Stimulated activated CD4-positive, alpha-beta T cell treated with anti-CD3 and anti-CD28 coated beads, Interleukin-12 subunit alpha, Interleukin-12 subunit beta, amount 100 ng/mL, for 48 hours (primary cell): ENCODE data around the gene MARK4.
"Not testable (repeated sequence)": the region's sequence is repeated elsewhere in the genome, so short reads cannot be mapped to it uniquely, and the experiment has no call there.

Source experiments
- DNase-seq, 3 donors: peaks; one replicate each; pipeline ENCODE4 v3.0.0-alpha.2; 2020; ENCODE audit warnings: low read depth in 2 of 3, low spot score in 1 of 3

Gene MARK4

DNA sequence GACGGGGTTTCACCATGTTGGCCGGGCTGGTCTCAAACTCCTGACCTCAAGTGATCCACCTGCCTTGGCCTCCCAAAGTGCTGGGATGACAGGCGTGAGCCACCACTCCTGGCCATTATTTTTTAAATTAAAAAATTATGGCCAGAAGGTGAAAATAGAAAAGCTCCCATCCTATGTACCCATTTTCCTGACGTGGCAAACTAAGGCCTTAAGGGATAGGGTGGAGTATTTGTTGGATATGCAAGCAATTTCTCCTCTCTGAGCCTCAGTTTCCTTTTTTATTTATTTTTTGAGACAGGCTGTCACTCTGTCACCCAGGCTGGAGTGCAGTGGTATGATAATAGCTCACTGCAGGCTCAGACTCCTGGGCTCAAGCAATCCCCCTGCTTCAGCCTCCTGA lies 83.8 kb downstream of the MARK4 start:
- DNase-seq, result not testable (repeated sequence)

DNA sequence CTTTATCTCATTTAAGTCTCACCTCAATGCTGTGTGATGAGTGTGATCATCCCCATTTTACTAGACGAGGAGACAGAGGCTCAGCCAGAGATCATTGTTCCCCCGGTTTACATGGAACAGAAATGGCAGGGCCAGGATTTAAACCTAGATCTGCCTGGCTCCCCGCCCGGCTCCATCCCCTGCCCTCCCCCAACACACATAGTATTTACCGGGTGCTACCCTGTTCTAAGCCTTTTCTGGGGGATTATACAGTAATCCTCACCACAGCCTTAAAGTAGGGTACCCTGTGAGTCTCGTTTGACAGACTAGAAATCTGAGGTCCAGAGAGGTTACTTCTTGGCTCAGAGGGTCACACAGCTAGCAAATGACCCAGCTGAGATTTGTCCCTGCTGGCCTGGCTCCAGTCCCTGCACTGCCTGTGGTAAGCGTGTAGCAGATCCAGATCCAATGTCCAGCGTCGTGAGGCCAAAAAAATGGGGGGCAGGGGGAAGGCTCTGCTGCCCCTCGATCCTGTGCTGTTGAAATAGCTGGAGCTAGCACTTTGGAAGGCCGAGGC lies 85.7 kb downstream of the MARK4 start:
- DNase-seq, result no peak

DNA sequence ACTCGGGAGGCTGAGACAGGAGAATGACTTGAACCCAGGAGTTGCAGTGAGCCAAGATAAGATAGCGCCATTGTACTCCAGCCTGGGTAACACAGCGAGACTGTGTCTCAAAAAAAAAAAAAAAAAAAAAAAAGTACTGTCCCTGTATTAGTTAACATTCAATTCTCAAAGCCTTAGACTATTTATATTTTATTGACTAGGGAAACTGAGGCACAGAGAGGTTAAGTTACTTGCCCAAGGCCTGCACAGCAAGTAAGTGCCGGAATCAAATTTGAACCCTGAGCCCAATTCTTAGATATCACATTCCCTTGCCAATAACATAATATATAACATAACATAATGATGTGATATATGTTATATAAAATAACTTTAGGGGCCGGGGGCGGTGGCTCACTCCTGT lies 88.6 kb downstream of the MARK4 start:
- no peak for DNase-seq

DNA sequence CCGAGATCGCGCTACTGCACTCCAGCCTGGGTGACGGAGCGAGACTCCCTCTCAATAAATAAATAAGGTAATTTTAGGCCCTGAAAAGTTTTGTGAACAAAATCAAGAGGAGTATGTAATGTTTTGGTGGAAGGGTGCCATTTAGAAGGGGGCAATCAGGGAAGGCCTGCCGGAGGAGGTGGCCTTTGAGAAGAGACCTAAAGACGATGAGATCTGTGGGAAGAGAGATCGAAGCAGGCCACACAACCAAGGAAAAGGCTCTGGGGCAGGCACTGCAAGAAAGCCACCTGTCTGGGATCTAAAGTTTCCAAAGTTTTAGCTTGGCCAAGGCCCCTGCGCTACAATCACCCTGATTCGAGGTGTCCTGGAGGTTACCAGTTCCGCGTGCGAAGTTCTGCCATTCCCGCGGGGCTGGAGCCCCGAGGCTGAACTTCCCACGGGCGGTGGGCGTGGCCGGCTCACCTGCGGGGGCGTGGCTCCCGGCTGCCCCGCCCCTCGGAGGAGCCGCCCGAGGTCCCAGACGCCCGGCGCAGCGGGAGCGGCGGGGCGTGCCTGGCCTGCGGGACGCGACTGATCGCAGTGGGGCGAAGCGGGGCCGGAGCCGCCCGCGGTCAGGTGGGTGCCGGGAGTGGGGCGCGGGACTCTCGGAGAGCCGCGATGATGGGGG lies 89.3 kb downstream of the MARK4 start, which contains the start of gene KLC3:
Gene KLC3, plus strand, starts transcription at position 519 of the 667 bp plus-strand sequence. CDS start 4,792 bp downstream, outside the sequence.
- peak in 1 of 3 donors; percentile 20 for DNase-seq

DNA sequence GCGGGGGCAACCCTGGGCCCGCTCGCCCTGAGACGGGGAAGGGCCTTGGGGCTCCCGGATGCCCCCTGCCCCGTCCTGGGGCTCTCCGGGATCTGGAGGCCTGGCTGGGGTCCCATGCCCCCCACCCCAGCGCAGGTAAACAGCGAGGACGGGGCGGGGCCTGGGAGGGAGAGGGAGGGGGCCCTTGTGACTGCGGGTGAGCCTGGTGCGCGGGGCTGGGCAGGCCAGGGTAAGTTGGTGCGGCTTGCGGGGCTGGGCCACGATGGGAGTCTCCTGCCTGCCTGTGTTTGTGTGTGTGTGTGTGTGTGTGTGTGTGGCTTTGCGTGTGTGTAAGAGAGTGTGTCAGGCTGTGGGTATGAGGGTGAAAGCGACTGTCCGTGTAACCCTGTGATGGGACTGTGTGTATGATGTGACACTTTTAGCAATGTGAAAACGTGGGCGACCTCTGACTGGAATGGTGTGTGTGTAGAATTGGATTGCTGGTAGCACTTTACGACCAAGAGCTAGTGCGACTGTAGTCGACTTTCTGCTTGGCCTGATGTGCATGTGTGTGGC lies 89.9 kb downstream of the MARK4 start:
- no peak for DNase-seq

DNA sequence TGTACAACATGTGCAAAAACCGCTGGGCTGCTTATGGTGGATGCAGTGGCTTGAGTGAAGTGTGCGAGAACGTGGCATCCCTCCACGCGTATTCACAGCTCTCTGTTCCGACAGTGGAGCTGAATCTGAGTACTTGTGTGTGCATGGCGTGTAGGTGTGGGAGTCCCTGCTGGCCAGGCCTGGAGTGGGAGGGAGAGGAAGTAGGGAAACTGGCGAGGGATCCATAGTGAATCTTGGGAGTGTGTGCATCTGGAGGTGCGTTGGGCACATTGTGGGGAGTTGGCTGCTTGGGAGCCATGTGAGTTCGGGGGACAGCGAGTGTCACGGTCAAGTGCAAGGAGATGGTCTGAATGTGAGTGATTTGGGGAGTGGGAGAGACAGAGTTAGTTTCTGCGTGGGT lies 91.8 kb downstream of the MARK4 start:
- DNase-seq, result no peak

DNA sequence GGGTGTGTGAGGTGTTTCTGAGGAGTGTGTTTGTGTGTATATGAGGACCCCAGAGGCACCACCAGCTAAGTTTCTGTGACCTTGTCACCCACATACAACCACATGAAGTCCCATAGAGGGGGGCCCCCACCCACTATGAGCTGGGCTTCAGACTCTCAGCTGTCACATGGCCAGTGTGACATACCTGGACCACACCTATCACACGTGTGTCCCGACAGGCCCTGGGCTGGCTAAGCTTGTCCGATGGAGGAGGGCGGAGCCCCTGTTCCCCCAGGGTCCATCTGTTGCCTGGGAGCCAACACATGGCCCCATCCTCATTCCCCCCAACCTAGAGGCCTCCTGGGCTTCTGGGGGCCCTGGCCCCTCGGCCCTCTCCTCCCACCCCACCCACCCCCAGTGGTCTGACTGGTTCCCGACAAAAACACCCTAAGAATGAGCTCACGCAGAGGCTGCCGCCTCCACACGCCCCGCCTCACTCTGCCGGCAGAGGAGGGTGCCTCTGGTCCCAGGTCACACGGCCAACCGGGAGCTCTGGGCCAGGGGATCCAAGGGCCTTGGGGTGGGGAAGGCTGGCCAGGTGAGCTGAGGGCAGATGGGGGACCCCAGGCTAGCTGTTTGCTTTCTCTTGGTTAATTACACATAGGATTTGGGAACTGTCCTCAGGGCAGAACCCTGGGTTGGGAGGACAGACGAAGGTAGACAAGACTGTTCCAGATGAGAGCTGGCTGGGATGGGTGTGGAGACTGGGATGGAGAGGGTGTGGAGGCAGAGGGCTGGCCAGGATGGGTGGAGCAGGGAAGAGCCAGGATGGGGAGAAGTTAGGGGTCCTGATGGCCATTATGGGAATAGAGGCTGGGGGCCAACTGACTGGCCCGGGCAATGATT lies 93.8 kb downstream of the MARK4 start:
- DNase-seq, result no peak

DNA sequence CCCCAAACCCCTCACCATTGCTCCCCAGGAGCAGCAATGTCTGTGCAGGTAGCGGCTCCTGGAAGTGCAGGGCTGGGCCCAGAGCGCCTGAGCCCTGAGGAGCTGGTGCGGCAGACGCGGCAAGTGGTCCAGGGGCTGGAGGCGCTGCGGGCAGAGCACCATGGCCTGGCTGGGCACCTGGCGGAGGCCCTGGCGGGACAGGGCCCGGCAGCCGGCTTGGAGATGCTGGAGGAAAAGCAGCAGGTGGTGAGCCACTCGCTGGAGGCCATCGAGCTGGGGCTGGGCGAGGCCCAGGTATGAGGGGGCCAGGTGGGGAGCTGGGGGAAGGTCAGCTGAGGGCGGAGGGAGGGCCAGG lies 94.4 kb downstream of the MARK4 start:
- DNase-seq, result no peak

DNA sequence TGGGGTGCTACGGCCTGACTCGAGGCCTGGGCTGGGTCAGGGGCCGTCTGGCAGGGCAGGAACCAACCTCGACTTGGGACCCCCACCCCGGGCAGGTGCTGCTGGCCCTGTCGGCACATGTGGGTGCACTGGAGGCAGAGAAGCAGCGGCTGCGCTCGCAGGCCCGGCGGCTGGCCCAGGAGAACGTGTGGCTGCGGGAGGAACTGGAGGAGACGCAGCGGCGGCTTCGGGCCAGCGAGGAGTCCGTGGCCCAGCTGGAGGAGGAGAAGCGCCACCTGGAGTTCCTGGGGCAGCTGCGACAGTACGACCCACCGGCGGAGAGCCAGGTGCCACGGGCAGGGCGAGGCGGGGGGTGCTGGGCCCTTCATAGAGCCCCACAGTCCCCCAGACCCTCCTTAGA lies 95.4 kb downstream of the MARK4 start:
- DNase-seq, result no peak

DNA sequence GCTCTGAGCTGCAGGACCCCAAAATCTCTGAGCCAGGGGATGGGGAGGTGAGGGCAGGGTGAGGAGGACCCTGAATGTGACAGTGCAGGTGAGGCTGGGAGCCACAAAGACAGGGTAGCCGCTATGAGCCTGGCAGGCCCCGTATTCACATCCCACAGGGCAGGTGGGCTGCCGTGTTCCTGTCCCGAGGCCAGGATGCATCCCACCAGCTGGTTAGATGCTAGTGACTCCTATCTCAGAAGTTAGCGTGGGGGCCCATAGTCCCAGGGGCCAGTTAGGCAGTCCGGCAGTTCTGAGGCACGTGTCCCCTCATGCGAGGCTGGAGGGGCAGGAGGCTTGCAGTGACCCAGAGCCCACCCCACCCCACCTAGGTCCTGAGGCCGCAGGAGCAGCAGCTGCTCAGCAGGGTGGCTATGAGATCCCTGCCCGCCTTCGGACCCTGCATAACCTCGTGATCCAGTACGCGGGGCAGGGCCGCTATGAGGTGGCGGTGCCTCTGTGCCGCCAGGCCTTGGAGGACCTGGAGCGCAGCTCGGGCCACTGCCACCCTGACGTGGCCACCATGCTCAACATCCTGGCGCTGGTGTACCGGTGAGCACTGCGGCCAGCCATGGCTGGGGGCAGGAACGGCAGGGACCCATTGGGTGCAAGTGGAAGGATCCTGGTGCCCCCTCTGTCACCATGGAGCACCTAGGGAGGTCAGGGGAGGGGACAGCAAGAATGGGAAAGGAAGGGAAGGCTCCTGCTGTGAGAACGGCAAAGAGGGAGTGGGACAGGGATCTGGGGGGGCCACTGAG lies 96.7 kb downstream of the MARK4 start:
- DNase-seq, result no peak

DNA sequence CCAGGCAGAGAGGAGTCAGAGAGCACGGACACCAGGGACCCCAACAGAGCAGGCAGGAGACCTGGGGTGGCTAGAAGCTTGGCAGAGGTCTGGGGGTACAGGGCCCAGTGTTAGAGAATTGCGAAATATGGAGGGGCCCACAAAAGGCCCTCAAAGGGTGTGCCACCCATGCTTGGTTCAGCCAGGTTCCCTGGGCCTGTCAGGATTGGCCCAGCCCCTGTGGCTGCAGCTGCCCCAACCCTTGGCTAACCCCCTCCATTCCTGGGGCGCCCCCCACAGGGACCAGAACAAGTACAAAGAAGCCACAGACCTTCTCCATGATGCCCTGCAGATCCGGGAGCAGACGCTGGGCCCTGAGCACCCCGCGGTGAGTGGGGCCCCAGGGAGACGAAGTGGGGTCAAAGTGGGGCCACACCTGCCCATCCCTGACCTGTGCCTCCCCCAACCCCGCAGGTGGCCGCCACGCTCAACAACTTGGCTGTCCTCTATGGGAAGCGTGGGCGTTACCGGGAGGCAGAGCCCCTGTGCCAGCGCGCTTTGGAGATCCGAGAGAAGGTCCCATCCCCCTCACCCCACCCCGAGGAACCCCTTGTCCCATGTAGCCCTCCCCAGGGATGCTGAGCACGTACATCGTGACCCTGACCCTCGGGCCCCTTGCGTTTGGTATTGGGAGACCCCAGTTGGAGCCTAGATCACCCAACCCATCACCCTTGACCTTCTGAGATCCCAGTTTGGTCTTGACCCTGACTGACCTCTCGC lies 97.5 kb downstream of the MARK4 start:
- DNase-seq, result no peak

DNA sequence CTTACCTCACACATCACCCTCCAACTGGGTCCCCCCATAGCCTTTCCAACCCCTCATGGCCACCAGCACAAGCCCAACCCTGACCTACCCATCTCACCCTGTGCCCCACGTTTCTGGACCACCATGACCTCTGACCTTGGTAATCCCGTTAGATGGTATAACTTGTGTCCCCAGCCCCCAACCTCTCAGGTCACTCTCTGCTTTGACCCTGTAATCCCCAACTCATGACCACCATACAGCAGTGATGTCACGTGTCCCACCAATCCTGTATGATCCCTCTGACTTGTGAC lies 98.0 kb downstream of the MARK4 start:
- DNase-seq, result no peak

DNA sequence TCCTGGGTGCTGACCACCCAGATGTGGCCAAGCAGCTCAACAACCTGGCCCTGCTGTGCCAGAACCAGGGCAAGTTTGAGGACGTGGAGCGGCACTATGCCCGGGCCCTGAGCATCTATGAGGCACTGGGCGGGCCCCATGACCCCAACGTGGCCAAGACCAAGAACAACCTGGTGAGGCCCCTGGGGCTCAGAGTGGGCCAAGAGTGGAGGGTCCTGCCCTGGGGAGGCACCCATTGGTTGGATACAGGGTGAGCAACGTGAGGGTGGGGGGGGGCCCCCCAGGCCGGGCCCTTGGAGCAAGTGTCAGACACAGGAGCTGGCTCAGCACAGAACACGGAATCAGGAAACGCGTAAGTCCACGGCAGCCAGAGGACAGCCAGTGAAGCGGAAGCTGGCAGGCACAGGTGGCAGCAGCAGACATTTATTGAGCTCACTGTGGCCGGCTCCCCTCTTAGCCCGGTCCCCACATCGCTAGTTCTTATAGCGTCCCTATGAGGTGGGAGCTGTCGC lies 98.4 kb downstream of the MARK4 start:
- DNase-seq, result no peak

DNA sequence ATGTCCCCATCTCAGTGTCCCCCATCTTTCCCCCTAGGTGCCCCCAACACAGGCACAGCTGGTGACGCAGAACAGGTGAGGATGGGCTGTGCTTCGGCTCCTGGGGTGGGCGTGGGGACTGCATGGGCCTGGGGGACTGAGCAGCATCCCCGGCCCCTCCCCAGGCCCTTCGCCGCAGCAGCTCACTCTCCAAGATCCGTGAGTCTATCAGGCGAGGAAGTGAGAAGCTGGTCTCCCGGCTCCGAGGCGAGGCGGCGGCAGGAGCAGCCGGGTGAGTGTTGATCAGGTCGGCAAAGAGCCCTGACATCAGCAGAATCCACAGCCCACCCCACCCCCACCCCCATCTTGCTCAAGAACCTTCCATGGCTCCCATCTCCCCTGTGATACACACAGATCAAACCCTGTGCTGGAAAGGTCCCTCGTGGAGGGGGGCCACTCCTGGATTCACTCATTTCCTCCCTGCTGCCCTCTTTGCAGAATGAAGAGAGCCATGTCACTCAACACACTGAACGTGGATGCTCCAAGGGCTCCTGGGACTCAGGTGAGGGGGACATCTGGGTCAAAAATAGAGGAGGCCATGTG lies 99.5 kb downstream of the MARK4 start:
- no peak for DNase-seq

DNA sequence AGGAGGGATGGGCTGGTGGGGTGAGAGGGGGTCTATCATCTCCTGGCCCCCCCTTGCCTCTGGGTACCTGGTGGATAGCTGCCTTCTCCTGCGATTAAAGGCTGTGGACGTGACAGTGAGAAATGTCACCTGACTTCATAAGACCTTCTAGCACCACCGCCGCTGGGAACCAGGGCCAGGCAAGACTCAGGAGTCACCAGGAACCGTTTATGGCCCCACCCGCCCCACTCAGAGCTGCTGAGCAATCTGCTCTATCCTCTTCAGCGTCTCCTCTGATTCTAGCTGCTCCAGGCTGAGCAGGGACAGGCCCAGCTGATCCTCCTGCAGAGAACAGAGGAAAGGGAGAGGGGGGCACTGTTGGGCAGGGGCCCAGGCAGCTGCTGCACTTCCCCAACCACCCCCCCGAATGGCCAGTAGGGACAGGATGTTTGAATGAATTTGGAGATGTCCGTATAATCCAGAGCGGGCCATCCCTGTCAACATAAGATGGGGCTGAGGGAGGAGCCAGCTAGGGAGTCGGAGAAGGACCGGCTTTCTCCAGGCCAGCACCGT lies 100.4 kb downstream of the MARK4 start:
- no peak for DNase-seq

DNA sequence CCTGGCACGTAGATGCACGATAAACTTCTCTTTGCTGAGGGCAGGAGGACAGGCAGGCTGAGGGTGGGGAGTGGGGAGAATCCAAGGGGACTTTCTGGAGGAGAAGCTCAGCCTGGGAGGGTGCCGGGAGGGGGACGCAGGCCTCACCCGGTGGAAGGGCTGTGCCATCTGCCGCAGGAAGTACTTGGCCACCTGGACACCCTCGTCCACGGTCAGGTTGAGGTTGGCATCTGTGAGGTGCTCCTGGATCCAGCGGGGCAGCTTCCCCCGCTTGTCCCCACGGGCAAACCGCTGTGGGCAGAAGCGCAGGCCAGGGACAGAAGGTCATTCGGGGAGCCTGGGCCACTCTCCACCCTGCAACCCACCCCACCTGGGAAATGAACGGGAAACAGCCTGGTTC lies 101.0 kb downstream of the MARK4 start:
- DNase-seq, result no peak

DNA sequence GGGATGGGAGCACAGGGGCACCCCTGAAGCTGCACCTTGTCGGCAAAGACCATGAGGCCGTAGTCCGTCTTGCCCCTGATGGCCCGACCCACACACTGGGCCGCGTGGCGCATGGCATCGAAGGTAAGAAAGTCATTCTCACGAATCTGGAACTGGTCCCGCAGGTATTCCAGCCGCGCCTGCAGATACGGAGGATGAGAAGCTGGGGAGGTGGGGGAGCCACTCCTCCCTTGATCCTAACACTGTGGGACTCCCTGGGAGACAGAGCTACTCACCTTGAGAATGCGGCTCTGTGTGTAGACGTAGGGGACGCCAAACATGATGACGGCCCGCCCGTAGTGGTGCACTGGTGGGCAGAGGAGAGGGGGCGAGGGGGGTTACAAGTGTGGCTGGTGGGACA lies 101.4 kb downstream of the MARK4 start:
- DNase-seq, result no peak

DNA sequence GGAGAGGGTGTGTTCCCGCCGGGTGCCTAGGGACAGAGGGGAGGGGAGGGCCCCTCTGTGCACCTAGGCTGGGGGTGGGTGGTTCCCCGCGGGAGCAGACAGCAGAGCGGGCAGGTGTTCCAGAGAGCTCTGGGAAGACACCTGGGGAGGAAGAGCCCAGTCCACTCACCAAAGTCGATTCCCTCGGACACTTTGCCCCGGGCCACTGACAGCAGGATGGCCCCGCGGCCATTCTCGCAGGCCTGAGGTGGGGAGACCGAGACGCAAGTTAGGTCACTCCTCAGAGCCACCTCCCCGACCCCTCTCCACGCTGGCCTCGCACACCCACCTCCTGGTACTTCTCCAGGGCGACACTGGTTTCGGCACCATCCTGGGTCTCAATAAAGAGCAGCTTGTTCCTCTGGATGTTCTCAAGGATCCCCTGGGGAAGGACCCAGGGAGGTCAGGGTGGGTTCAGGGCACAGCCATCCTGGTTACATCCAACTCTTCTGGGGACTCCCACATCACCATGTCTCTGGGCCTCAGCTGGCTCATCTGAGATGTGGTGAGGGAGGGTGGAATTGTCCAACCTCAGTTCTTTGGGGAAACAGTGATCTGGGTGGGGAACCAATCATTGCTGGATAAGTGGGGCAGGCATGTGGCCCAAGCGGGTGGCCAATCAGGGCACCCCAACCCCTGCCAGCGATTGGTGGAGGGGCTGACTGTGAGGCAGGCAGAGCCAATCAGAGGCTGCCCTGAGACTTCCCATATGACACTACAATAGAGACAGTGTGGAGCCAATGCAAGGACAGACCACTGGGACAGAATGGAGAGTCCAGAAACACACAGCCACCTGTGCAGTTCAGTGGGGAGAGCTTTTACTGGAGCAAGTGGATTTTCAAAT lies 102.1 kb downstream of the MARK4 start:
- DNase-seq, result no peak
